ENCODE data around the gene NDUFB7. TPM values are rescaled to one million over a fixed set of nuclear protein-coding genes. Genes with fewer than 3 reads are reported as not detected.

The NDUFB7 gene
- total RNA-seq, 1 experiment from 2014 or later: 1,095 TPM

DNA sequence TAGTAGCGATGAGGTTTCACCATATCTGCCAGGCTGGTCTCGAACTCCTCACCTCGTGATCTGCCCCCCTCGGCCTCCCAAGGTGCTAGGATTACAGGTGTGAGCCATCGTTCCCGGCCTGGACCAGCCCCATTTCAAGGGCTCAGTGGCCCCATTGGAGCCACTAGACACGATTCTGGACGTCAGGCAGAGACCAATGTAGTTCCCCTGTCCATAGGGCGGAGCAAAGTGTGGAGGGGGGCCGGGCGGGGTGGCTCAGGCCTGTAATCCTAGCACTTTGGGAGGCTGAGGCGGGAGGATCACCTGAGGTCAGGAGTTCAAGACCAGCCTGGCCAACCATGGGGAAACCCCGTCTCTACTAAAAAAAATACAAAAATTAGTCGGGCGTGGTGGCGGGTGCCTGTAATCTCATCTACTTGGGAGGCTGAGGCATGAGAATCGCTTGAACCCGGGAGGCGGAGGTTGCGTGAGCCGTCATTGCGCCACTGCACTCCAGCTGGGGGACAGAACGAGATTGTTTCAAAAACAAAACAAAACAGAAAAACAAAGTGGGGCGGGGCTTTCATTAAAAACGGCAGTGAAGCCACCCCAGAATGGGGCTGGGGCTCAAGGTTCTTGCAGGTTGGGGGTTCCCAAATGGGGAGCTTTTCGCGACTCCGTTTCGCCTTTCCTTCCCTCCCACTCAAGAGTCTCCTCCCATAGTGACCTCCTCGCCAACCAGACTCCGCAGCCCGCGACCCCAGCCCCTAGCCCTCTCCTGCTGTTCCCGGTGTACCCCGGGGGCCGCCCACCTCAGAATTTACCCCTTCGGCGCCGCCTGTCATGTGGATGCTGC is 43.2 kb downstream of the NDUFB7 start:
- TF ChIP-seq, protein P1, sequence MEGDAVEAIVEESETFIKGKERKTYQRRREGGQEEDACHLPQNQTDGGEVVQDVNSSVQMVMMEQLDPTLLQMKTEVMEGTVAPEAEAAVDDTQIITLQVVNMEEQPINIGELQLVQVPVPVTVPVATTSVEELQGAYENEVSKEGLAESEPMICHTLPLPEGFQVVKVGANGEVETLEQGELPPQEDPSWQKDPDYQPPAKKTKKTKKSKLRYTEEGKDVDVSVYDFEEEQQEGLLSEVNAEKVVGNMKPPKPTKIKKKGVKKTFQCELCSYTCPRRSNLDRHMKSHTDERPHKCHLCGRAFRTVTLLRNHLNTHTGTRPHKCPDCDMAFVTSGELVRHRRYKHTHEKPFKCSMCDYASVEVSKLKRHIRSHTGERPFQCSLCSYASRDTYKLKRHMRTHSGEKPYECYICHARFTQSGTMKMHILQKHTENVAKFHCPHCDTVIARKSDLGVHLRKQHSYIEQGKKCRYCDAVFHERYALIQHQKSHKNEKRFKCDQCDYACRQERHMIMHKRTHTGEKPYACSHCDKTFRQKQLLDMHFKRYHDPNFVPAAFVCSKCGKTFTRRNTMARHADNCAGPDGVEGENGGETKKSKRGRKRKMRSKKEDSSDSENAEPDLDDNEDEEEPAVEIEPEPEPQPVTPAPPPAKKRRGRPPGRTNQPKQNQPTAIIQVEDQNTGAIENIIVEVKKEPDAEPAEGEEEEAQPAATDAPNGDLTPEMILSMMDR (conservative IDR thresholded peaks at IDR 0.05; ENCODE audit: low read depth, low read length): no peak
- TF ChIP-seq EZH2 (IDR thresholded peaks at IDR 0.05; ENCODE audit: low read length, unreplicated experiment) (no peak), EZH2phosphoT487 (IDR thresholded peaks at IDR 0.05; ENCODE audit: borderline replicate concordance, low read length) (no peak)
- intact Hi-C loops (cut with micrococcal nuclease): loop anchor here (2.0 kb wide), 1 partner anchor 32 kb away; the partner anchor contains the start of gene GIPC1

DNA sequence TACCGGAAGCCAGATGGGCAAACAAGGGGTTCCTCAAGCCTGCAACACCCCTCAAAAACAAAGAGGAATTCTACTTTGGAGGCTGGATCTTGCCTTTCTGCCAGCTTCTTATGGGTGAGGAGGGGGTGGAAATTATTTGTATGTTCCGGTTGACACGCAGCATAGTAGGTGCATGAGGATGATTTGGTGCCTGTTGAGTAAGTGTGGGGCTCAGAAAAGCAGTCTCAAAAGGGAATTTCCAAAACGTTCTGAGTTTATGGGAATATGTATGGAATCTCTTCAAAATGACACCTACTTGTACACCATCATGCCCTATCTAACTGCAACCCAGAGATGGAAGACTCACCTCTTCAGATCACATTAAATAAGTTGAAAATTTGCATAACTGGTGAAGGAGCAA is 45.4 kb downstream of the NDUFB7 start:
- H3K4me3 ChIP-seq (ENCODE audit: low read length): no peak overlapping the region
- H3K4me2 ChIP-seq (ENCODE audit: low read length): no peak overlapping the region
- peaks cover 18% of the 10 kb centered on the region for H3K4me1 ChIP-seq (ENCODE audit: insufficient read depth, low read length)
- ChIA-PET CTCF (no interaction called here), POLR2A (ENCODE audit: unreplicated experiment) (no interaction called here)
- no peak overlapping the region for H3K27ac ChIP-seq (ENCODE audit: low read length)
- H3K9me3 ChIP-seq (ENCODE audit: low read length): no peaks in the 10 kb centered on the region
- H3K36me3 ChIP-seq (ENCODE audit: low read depth, low read length): no peaks in the 10 kb centered on the region
- intact Hi-C loops (cut with micrococcal nuclease): no loop called here
- ATAC-seq (no peak), DNase-seq (no peak)
- H3K79me2 ChIP-seq (ENCODE audit: low read length): peaks cover 19% of the 10 kb centered on the region
- no peak overlapping the region for H2AFZ ChIP-seq (ENCODE audit: low read length)
- no peaks in the 10 kb centered on the region for H3F3A ChIP-seq (ENCODE audit: low read length, unreplicated experiment)
- no TSS peak for BruUV-seq (replicated peaks)
- H4K20me1 ChIP-seq (ENCODE audit: low read length): peaks cover 7% of the 10 kb centered on the region; the same call in 1 of the 2 replicates
- no peaks in the 10 kb centered on the region for H3K9me2 ChIP-seq (replicated peaks; ENCODE audit: low read length)
- TF ChIP-seq EZH2 (IDR thresholded peaks at IDR 0.05; ENCODE audit: low read length, unreplicated experiment) (no peak), EZH2phosphoT487 (IDR thresholded peaks at IDR 0.05; ENCODE audit: borderline replicate concordance, low read length) (no peak)
- TF ChIP-seq, protein P1 (conservative IDR thresholded peaks at IDR 0.05; ENCODE audit: low read depth, low read length): no peak
- no peaks in the 10 kb centered on the region for H3K27me3 ChIP-seq (ENCODE audit: low read length)
- no peak overlapping the region for H3K9ac ChIP-seq (ENCODE audit: low read length)

More for the DNA sequence above, 43.2 kb downstream of the NDUFB7 start:
- Histone ChIP-seq H3K27ac (ENCODE audit: low read length) (no peak overlapping the region), H3K4me2 (ENCODE audit: low read length) (peak overlapping the region; percentile 87), H3K9me2 (replicated peaks; ENCODE audit: low read length) (no peaks in the 10 kb centered on the region), H3F3A (ENCODE audit: low read length, unreplicated experiment) (no peaks in the 10 kb centered on the region), H3K4me3 (ENCODE audit: low read length) (peak overlapping the region; percentile 79), H3K9ac (ENCODE audit: low read length) (peak overlapping the region; percentile 43), H2AFZ (ENCODE audit: low read length) (peak overlapping the region; percentile 93), H3K4me1 (ENCODE audit: insufficient read depth, low read length) (peaks cover 18% of the 10 kb centered on the region), H4K20me1 (ENCODE audit: low read length) (peaks cover 7% of the 10 kb centered on the region; the same call in 1 of the 2 replicates), H3K27me3 (ENCODE audit: low read length) (no peaks in the 10 kb centered on the region), H3K9me3 (ENCODE audit: low read length) (no peaks in the 10 kb centered on the region), H3K36me3 (ENCODE audit: low read depth, low read length) (no peaks in the 10 kb centered on the region), H3K79me2 (ENCODE audit: low read length) (peaks cover 41% of the 10 kb centered on the region)
- POLR2A ChIA-PET (ENCODE audit: unreplicated experiment): no interaction called here
- no peak for DNase-seq
- CTCF ChIA-PET: no interaction called here
- BruUV-seq (replicated peaks): TSS peak; percentile 49
- no peak for ATAC-seq

DNA sequence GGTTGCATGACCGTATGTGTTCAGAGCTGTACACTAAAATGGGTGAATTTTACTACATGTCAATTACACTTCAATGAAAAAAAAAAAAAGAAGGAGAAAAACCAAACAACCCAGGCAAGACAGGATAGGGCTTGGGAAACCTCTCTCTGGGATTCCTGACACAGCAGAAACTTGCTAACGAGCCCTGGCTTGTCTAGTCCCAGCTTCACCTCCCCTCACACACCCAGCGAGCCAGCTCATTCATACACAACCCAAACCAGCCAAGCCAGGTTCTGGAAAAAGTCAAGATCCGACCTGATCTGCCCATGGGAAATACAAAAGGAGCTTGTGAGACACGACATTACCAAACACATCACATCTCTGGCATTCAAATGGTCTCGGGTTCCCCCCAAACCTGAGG is 46.1 kb downstream of the NDUFB7 start:
- Histone ChIP-seq H3K36me3 (ENCODE audit: low read depth, low read length) (no peaks in the 10 kb centered on the region), H3K79me2 (ENCODE audit: low read length) (peaks cover 12% of the 10 kb centered on the region), H3K9me3 (ENCODE audit: low read length) (no peaks in the 10 kb centered on the region), H3K4me1 (ENCODE audit: insufficient read depth, low read length) (peaks cover 17% of the 10 kb centered on the region), H3K4me2 (ENCODE audit: low read length) (no peak overlapping the region), H3K9ac (ENCODE audit: low read length) (no peak overlapping the region), H3K27ac (ENCODE audit: low read length) (no peak overlapping the region), H3F3A (ENCODE audit: low read length, unreplicated experiment) (peaks cover 1% of the 10 kb centered on the region), H3K27me3 (ENCODE audit: low read length) (no peaks in the 10 kb centered on the region), H2AFZ (ENCODE audit: low read length) (no peak overlapping the region), H4K20me1 (ENCODE audit: low read length) (peaks cover 5% of the 10 kb centered on the region; the same call in 1 of the 2 replicates), H3K9me2 (replicated peaks; ENCODE audit: low read length) (no peaks in the 10 kb centered on the region), H3K4me3 (ENCODE audit: low read length) (no peak overlapping the region)
- TF ChIP-seq, protein P1 (conservative IDR thresholded peaks at IDR 0.05; ENCODE audit: low read depth, low read length): no peak
- TF ChIP-seq EZH2 (IDR thresholded peaks at IDR 0.05; ENCODE audit: low read length, unreplicated experiment) (no peak), EZH2phosphoT487 (IDR thresholded peaks at IDR 0.05; ENCODE audit: borderline replicate concordance, low read length) (no peak)
- intact Hi-C loops (cut with micrococcal nuclease): no loop called here
- CTCF ChIA-PET: no interaction called here
- no peak for ATAC-seq
- DNase-seq: no peak
- BruUV-seq (replicated peaks): no TSS peak
- POLR2A ChIA-PET (ENCODE audit: unreplicated experiment): interaction anchor here (0.6 kb wide), 1 partner anchor 29 kb away, joined by 3 read pairs; no protein-coding TSS in a partner anchor

Measured in PC-3 (cell line).